Stimulated activated CD4-positive, alpha-beta T cell treated with anti-CD3 and anti-CD28 coated beads, Interleukin-12 subunit alpha, Interleukin-12 subunit beta, amount 100 ng/mL, for 48 hours (primary cell): ENCODE data around the gene RAPGEF4.

Experiments used
- DNase-seq, 3 donors: peaks; one replicate each; pipeline ENCODE4 v3.0.0-alpha.2; 2020; ENCODE audit warnings: low read depth in 2 of 3, low spot score in 1 of 3

The RAPGEF4 gene

GRCh38 chr2:172929644-172930043, 194.0 kb downstream of the RAPGEF4 start:
- DNase-seq: no peak

- DNase-seq: no peak
Measured at GRCh38 chr2:172930871-172931255, 195.2 kb downstream of the RAPGEF4 start.

GRCh38 chr2:172931256-172931894, 195.7 kb downstream of the RAPGEF4 start:
- DNase-seq: no peak

- DNase-seq: peak; percentile 38 to 59 (median 43)
Measured at GRCh38 chr2:172931918-172932520, 196.4 kb downstream of the RAPGEF4 start.

DNA sequence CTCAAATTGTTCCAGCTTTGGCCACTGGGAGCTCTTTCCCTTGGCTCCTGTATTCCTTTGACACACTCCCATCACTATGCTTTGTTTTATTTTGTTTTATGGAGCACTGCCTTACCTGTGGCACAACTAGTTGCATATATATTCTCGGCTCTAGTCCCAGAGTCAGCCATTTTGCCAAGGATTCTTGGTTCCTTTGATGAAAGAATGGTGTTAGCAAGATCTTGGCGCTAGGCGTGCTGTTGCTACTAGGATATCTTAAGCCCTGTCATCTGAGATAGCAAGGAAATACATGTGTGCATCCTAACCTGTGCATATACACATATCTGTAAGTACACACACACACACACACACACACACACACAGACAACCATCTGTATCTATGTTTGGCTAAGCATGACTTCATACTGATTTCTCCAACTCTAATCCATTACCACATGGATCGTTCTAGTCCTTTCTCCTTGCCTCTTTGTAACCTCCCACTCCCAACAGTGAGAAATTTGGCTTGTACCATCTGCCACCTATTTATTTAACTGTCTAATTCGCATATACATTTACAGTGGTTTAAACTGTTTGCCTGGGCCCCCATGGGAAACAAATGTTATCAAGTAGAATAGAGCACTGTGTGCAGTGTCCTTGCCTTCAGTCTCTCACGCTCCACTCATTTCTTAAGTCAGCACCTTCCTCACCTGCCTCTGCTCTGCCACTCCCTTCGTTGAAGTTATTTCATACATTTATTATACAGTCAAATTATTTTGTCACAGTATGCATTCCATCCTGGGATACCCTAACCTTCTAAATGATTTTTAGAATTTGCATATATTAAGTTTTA, 202.5 kb downstream of the RAPGEF4 start:
- DNase-seq: no peak

DNA sequence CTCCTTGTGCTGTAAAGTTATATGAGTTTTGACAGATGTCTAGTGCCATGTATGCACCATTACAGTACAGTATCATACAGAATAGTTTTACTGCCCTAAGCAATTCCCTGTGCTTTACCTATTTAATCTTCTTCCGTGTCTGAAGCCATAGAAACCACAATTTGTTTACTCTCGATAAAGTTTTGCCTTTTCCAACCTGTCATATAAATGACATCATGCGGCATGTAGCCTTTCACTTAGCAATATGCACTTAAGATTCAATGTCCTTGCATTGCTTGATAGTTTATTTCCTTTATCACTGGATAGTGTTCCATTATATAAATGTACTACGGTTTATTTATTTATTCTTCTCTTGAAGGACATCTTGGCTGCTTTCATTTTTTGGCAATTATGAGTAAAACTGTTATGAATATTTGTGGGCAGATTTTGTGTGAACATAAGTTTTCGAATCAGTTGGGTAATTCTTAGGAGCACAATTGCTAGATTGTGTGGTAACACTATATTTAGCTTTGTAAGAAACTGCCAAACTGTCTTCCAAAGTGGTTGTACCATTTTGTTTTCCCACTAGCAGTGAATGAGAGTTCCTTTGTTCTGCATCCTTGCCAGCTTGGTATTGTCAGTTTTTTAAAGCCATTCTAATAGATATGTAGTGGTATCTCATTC, 203.2 kb downstream of the RAPGEF4 start:
- DNase-seq: no peak

- DNase-seq: no peak
Measured at GRCh38 chr2:172943539-172943938, 207.9 kb downstream of the RAPGEF4 start.

DNA sequence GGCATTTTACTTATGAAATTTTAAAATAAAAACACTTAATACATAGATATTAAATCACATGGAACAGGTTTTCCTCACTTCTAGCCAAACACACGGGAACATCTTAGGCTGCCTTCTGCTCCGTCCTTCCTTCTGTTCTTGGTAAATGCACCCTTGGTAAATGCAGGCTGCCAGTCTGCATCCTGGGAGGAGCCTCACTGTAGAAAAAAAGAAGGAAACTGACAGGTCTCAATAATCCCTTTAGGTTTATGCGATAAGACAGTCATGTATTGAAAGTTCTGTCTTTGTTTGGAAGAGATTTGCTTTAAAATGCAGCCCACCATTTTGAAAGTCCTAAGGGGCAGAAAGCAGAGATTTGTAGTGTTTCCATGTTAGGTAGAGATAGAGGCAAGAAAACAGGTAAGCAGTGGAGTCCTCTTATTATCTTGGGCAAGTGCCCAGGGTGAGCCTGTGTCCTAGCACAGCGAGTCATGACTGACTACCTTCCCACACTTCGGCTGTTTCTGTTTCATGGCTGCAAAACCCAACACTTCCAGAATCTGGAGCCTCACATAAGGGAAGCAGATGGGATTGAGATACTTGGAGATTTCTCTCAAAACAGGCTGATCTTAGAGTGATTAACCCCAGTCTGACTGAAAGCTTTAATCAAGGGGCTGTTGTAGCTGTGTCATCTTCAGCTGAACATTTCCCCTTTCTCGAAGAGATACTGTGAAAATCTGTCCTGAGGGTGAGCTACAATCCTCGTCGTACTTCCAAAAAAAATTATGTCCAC, 208.6 kb downstream of the RAPGEF4 start:
- DNase-seq: no peak

- DNase-seq: no peak
Measured at GRCh38 chr2:172944794-172945509, 209.3 kb downstream of the RAPGEF4 start.

DNA sequence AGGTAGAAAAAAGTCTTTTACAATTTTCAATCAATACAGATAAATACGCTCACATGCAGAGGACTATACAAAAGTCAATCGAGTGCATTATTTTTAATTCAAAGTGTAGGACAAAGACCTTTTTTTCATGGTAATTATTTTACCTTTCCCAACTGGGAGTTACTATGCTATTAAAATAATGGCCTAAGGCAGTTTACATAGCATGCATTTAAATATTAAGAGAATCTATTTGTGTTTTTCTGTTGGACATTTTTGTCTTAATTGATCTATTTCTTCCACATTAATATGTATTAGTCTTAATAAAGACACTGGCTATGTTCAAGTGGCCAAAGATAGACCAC, 209.8 kb downstream of the RAPGEF4 start:
- DNase-seq: no peak

GRCh38 chr2:172947461-172948153, 212.0 kb downstream of the RAPGEF4 start:
- DNase-seq: no peak

- no peak for DNase-seq
Measured at GRCh38 chr2:172949522-172949921, 213.9 kb downstream of the RAPGEF4 start.

DNA sequence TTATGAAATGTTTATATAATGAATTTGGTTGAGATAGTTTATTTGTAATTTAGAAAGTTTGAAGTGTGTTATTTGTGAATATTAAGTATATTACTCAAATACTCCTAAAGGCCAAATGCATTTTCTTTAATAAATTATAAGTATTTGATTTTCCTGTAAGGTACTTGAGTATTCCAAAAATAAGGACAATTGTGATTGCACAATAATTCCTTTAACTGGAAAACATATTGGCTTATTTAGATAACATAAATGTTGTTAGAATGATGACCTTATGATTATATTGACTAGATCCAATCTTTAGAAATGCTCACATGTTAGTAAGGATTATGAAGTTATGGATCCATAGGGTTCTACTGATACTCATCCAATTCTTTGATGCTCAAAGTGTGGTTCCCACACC, 214.9 kb downstream of the RAPGEF4 start:
- DNase-seq: no peak

- DNase-seq: no peak
Measured at GRCh38 chr2:172951554-172951953, 215.9 kb downstream of the RAPGEF4 start.

- no peak for DNase-seq
Measured at GRCh38 chr2:172953411-172953810, 217.8 kb downstream of the RAPGEF4 start.

DNA sequence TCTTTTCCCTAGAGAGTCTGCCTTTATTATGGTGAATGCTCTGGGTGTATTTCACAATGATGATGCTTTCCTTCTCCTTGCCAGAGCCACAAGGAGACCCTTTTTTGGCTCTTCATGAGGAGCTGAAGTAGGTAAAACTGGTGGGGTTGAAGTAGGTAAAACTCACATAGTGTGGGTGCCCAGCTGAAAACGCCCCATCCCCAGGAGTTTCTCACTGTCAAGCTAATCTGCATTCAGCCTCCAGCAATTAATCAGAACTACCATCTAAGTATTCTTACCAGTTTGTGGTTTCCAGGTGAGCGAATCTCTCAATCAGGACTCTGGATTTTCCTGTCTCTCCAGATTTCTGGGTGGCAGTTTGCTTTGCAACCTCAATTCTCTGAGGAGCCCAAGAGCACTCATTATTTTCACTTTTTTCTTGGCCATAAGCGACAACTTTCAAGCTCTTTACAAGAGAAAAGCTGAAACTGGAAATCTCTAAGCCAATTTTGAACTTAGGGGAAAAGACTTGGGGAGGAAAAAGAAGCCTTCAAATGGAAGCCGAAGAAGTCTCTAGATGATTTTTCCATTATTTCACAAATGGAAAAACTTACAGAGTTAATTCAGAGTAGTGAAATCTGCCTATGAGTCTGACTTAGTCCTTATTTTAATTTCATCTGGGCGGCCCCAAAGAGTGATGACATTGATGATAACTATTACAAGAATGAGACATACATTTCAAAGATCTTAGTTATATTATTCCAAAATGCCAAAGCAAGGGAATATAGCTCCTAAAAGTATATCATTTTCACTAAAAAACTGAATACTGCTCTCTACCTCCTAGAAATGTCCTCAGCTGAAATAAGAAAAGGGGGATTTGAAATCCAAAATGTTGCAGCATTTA, 218.6 kb downstream of the RAPGEF4 start:
- DNase-seq: no peak

DNA sequence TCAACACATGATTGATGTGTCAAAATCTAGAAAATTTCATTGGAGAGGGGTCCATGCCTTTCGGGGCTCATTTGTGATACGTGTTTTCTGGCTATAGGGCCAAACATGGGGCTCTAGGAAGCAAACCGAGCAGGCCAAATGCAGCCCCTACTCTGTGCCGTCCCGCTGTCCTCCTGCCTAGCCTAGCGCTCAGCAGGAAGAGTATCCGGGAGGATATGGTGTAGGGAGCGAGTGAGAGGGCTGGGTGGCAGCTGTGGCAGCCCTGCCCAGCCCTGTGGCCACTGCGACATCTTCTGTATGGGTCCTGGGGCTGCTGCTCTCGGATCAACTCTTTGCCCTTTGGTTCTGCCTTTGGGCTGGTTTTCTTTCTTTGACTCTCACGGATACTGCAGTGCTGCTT, 219.9 kb downstream of the RAPGEF4 start:
- DNase-seq: no peak

DNA sequence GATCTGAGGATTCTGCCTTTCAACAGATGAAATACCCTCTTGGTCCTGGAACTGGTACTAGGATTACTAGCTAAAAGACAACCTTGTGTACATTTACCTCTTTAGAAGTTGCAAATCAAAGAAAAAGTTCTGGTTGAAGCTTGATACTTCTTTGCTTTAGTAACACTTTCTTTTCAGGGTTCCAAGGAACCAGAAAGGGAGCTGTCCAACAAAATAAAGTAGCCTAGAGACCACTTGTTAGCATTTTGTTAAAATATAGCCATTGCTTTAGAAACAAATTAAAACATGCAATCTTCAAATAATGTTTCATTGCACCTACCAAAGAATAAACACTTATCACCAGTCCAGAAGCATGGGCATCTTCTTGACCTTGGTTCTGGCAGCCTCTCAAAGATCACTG, 222.1 kb downstream of the RAPGEF4 start:
- no peak for DNase-seq

DNA sequence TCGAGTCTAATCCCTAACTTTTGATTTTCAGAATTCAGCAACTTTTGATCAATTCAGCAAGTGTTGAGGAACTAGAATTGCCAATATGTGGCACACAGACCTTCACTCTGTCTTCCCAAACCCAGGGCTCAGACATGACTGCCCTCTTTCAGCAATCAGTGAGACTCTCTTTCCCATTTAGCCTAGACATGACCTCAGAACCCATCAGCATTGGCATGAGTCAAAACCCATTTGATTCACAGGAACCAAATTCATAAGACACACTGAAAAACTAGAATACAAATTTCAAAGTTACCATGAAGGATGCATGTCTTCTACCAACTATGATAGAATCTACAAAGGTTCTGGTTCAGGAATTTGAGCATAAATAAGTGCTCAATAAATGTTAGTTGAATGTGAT, 226.4 kb downstream of the RAPGEF4 start:
- DNase-seq: no peak
